HepG2 (cell line): ENCODE results near the gene DLG2. TPM values are rescaled to one million over a fixed set of nuclear protein-coding genes. Genes with fewer than 3 reads are reported as not detected.
A peak's percentile ranks its signal among the peaks of the same experiment; 100 is the strongest.

Experiments used
- ATAC-seq: fragments of 200-7000 bp; cut with Tn5 transposase; 3 replicates; pipeline ENCODE4 v1.9.1; 2020; ENCODE audit warnings: mild to moderate bottlenecking, moderate library complexity
- BruUV-seq: library from RNA; stranded (reverse); fragments of 400-500 nt; replicated peaks from 2 replicates; lab custom pipeline; 2021; lab: Mats Ljungman, UMichigan
- CTCF ChIA-PET: fragments of 300-600 bp; formaldehyde crosslinking; extraction: SDS; loops from one replicate; lab custom pipeline; 2021; ENCODE audit warnings: low total read pairs, inconsistent platforms, low intra/inter-chr PET ratio; lab: Yijun Ruan, JAX
- POLR2A ChIA-PET: fragments of 350-600 bp; sonication (Branson Sonifier 250); formaldehyde crosslinking; loops from one replicate; lab custom pipeline; 2020; ENCODE audit warnings: antibody characterized with exemption, inconsistent platforms; lab: Yijun Ruan, JAX
- DNase-seq: peaks from one replicate; pipeline ENCODE4 v3.0.0-alpha.2; 2015; ENCODE audit warnings: low spot score
- FAIRE-seq: peaks from 3 replicates; lab custom pipeline; 2011; peaks lifted over from hg19 to GRCh38; lab: Jason Lieb, UNC
- H2AFZ ChIP-seq: one replicate; pipeline ENCODE4 v1.6.1; 2011; ENCODE audit warnings: low read length, inconsistent platforms
- H3K27ac ChIP-seq: fragments of 300-600 bp; 3 replicates; pipeline ENCODE4 v1.8.0; 2011; ENCODE audit warnings: mixed run types, mild to moderate bottlenecking, mixed read lengths, low read length, inconsistent platforms; ENCODE audit not compliant: insufficient read depth; ENCODE audit errors: extremely low read length
- H3K27me3 ChIP-seq, 2 experiments: fragments of 200-600 bp in 1 of 2; 2 replicates in 1 of 2; 3 replicates in 1 of 2; pipeline versions ENCODE4 v1.6.0 to v1.8.0; 2011; ENCODE audit warnings: low read length in 2 of 2, mild to moderate bottlenecking in 2 of 2, moderate library complexity in 2 of 2, inconsistent platforms in 1 of 2; ENCODE audit not compliant: insufficient read depth in 2 of 2, control insufficient read depth in 1 of 2
- H3K36me3 ChIP-seq, 2 experiments: fragments of 200-600 bp in 1 of 2; replicated peaks in 1 of 2; 2 replicates in 1 of 2; 3 replicates in 1 of 2; pipeline versions ENCODE4 v1.5.1 to v1.8.0; 2011; ENCODE audit warnings: low read length in 2 of 2, inconsistent platforms in 1 of 2; ENCODE audit not compliant: insufficient read depth in 2 of 2, control insufficient read depth in 1 of 2
- H3K4me1 ChIP-seq: 2 replicates; pipeline ENCODE4 v1.5.1; 2012; ENCODE audit warnings: low read length, inconsistent platforms; ENCODE audit not compliant: insufficient read depth
- H3K4me2 ChIP-seq: 2 replicates; pipeline ENCODE4 v1.6.0; 2011; ENCODE audit warnings: low read depth, low read length, inconsistent platforms
- H3K4me3 ChIP-seq, 3 experiments: fragments of 200-600 bp in 1 of 3; sonication (generic), shearing (Covaris generic) in 1 of 3; replicated peaks in 1 of 3; 2 replicates each; pipeline ENCODE4 v1.5.1; 2011 to 2016; ENCODE audit warnings: low read length in 3 of 3, inconsistent platforms in 2 of 3, low read depth in 2 of 3, mild to moderate bottlenecking in 2 of 3, control low read depth in 1 of 3, mixed read lengths in 1 of 3; ENCODE audit not compliant: insufficient read depth in 1 of 3
- H3K79me2 ChIP-seq: one replicate; pipeline ENCODE4 v1.6.1; 2011; ENCODE audit warnings: low read length, inconsistent platforms; ENCODE audit not compliant: insufficient read depth
- H3K9ac ChIP-seq: 2 replicates; pipeline ENCODE4 v1.6.0; 2011; ENCODE audit warnings: mild to moderate bottlenecking, low read depth, low read length, inconsistent platforms; ENCODE audit not compliant: insufficient read depth
- H3K9me3 ChIP-seq: 2 replicates; pipeline ENCODE4 v1.5.1; 2012; ENCODE audit warnings: mild to moderate bottlenecking, low read length
- H4K20me1 ChIP-seq: 2 replicates; pipeline ENCODE4 v1.6.0; 2011; ENCODE audit warnings: inconsistent platforms, mild to moderate bottlenecking, low read length, moderate library complexity; ENCODE audit not compliant: insufficient read depth
- AFF4 ChIP-seq: sonication (generic); formaldehyde crosslinking; IDR thresholded peaks from 2 replicates; pipeline ENCODE4 v1.4.0; 2020; ENCODE audit warnings: missing genetic modification reagents
- MAFK ChIP-seq, 2 experiments: IDR thresholded peaks in 1 of 2; conservative IDR thresholded peaks in 1 of 2; 2 replicates each; pipeline ENCODE4 v1.6.1; 2011; ENCODE audit warnings: improper control_type of control experiment in 2 of 2, low read length in 2 of 2
- WGBS: methylation state at CpG from one replicate; pipeline ENCODE4 v1.1.6; 2017; ENCODE audit warnings: low lambda C conversion rate; 5-methylcytosine and 5-hydroxymethylcytosine counted together
- in situ Hi-C: cut with HindIII; loops from 2 replicates; pipeline ENCODE4 v1.10.0; 2017; ENCODE audit warnings: low pct_unique_long_range_greater_than_20kb; ENCODE audit not compliant: extremely low pct_ligation_motif_present
- intact Hi-C: fragments of 100-400 bp; cut with micrococcal nuclease; formaldehyde crosslinking; loops from one replicate; pipeline ENCODE4 v1.10.0; 2022; ENCODE audit not compliant: unreplicated experiment
- polyA plus RNA-seq, 8 experiments: library from polyadenylated mRNA; depleted of rRNA in 3 of 8; stranded (reverse) in 7 of 8; unstranded in 1 of 8; fragments of >200 nt; fragmentation: Illumina TruSeq in 4 of 8; extraction: Trizol in 4 of 8; gene quantifications; 2 replicates each; pipeline versions ENCODE4 v1.2.1 to v1.2.3, GENCODE V29; 2011 to 2016; ENCODE audit warnings: low read depth in 4 of 8, missing spikeins in 1 of 8, mixed read lengths in 1 of 8; ENCODE audit not compliant: insufficient read depth in 1 of 8
- total RNA-seq, 5 experiments: library from RNA; depleted of rRNA; stranded (reverse); fragments of >200 nt; fragmentation: Illumina TruSeq; extraction: Trizol; gene quantifications; 2 replicates each; pipeline ENCODE4 v1.2.3, GENCODE V29; 2016; ENCODE audit warnings: low read depth in 1 of 5

The DLG2 gene
- total and polyA plus RNA-seq, 2 of the 13 experiments (the other 11 are each of a cell fraction or from before 2014, with no cell fraction given), result 0.46 to 1.0 TPM

- TF ChIP-seq MAFK (conservative IDR thresholded peaks at IDR 0.05 in 1 of 2, IDR thresholded peaks at IDR 0.05 in 1 of 2; ENCODE audit: low read length in 2 of 2) (0 out of 4 replicates have a peak, but pooled peaks of 1 of the 2 experiments have one; percentile 3), AFF4 (CRISPR knock-in tag) (no peak)
- Histone ChIP-seq H3K4me2 (no peak overlapping the region), H3K9me3 (no peaks in the 10 kb centered on the region), H3K36me3 (no peaks in the 10 kb centered on the region), H3K4me1 (no peaks in the 10 kb centered on the region), H2AFZ (no peak overlapping the region), H4K20me1 (no peaks in the 10 kb centered on the region), H3K27me3 (no peaks in the 10 kb centered on the region), H3K79me2 (no peaks in the 10 kb centered on the region), H3K4me3 (no peak overlapping the region), H3K9ac (no peak overlapping the region), H3K27ac (no peak overlapping the region)
- intact Hi-C loops, result no loop called here
- in situ Hi-C loops, result no loop called here
- FAIRE-seq (no peak), ATAC-seq (no peak), DNase-seq (no peak)
- ChIA-PET POLR2A (no interaction called here), CTCF (no interaction called here)
- BruUV-seq, result no TSS peak
- WGBS, result 13% methylated on average over 3 of the region's 3 CpGs
These were observed 1530.0 kb downstream of the DLG2 start for GRCh38 chr11:84097186-84097585.
